Activated CD8-positive, alpha-beta memory T cell treated with anti-CD3 and anti-CD28 coated beads for 48 hours (primary cell): ENCODE measurements around the gene DDX60.
"Not testable (repeated sequence)": the region's sequence is repeated elsewhere in the genome, so short reads cannot be mapped to it uniquely, and the experiment has no call there.

Experiments used
- DNase-seq, 3 experiments: peaks; one replicate each; pipeline ENCODE4 v3.0.0-alpha.2; 2020; ENCODE audit warnings: low read depth in 2 of 3, low spot score in 2 of 3

Gene DDX60

GRCh38 chr4:168318266-168318895 lies at the start of gene DDX60:
TSS of gene DDX60 (minus strand) at chr4:168318752. CDS start at chr4:168311259, 7,493 bp downstream.
- peak; percentile 47 to 62 (median 61) for DNase-seq

GRCh38 chr4:168367065-168367464 lies 48.5 kb upstream of the DDX60 start:
- DNase-seq: no peak

GRCh38 chr4:168362025-168362401 lies 43.5 kb upstream of the DDX60 start:
- no peak for DNase-seq

- no peak for DNase-seq
These were observed 42.9 kb upstream of the DDX60 start for GRCh38 chr4:168361365-168362024.

- DNase-seq: no peak
These were observed 41.7 kb upstream of the DDX60 start for GRCh38 chr4:168360271-168360670.

- DNase-seq: no peak
These were observed 39.4 kb upstream of the DDX60 start for GRCh38 chr4:168357941-168358340.

GRCh38 chr4:168353746-168354145 lies 35.2 kb upstream of the DDX60 start:
- DNase-seq: no peak

- no peak for DNase-seq
These were observed 19.0 kb upstream of the DDX60 start for GRCh38 chr4:168337550-168337940.

GRCh38 chr4:168336837-168337549 lies 18.4 kb upstream of the DDX60 start:
- no peak for DNase-seq

GRCh38 chr4:168335621-168336020 lies 17.1 kb upstream of the DDX60 start:
- no peak for DNase-seq

- DNase-seq: no peak
These were observed 15.5 kb upstream of the DDX60 start for GRCh38 chr4:168334053-168334452.

GRCh38 chr4:168330575-168330974 lies 12.0 kb upstream of the DDX60 start:
- DNase-seq: not testable (repeated sequence)

GRCh38 chr4:168325591-168325990 lies 7.0 kb upstream of the DDX60 start:
- no peak for DNase-seq

- DNase-seq: no peak
These were observed 2.5 kb upstream of the DDX60 start for GRCh38 chr4:168321006-168321405.

GRCh38 chr4:168319486-168320019 lies 1.0 kb upstream of the DDX60 start:
- no peak for DNase-seq

- DNase-seq: no peak
These were observed 931 bp downstream of the DDX60 start for GRCh38 chr4:168317621-168318020.

GRCh38 chr4:168309781-168310180 lies 8.8 kb downstream of the DDX60 start:
- no peak for DNase-seq

GRCh38 chr4:168308912-168309311 lies 9.6 kb downstream of the DDX60 start:
- no peak for DNase-seq

GRCh38 chr4:168306476-168306875 lies 12.1 kb downstream of the DDX60 start:
- no peak for DNase-seq

- DNase-seq: no peak
These were observed 13.7 kb downstream of the DDX60 start for GRCh38 chr4:168304744-168305459.

GRCh38 chr4:168303430-168303829 lies 15.1 kb downstream of the DDX60 start:
- not testable (repeated sequence) for DNase-seq
